ENCODE measurements around the gene CRTC1.

The CRTC1 gene

DNA sequence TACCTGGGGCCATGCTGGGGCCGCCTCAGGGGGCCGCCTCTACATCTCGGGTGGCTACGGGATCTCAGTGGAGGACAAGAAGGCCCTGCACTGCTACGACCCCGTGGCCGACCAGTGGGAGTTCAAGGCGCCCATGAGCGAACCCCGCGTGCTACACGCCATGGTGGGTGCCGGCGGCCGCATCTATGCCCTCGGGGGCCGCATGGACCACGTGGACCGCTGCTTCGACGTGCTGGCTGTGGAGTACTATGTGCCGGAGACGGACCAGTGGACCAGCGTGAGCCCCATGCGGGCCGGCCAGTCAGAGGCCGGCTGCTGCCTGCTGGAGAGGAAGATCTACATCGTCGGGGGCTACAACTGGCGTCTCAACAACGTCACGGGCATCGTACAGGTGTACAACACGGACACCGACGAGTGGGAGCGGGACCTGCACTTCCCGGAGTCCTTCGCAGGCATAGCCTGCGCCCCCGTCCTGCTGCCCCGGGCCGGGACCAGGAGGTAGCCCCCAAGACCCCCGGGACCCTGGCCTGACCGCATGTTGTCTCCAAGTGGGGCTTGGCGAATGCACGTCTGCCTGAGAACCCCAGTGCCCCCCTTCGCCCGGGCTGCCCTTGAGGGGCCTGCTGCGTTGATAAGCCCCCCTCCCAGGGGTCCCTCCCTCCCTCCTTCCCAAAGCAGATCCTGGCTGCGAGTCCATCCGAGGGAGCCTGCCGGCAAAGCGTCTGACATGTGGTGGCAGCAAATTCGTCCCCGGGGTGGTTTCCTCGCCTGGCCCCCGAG, 14.5 kb upstream of the CRTC1 start:
- TF ChIP-seq, protein P1, sequence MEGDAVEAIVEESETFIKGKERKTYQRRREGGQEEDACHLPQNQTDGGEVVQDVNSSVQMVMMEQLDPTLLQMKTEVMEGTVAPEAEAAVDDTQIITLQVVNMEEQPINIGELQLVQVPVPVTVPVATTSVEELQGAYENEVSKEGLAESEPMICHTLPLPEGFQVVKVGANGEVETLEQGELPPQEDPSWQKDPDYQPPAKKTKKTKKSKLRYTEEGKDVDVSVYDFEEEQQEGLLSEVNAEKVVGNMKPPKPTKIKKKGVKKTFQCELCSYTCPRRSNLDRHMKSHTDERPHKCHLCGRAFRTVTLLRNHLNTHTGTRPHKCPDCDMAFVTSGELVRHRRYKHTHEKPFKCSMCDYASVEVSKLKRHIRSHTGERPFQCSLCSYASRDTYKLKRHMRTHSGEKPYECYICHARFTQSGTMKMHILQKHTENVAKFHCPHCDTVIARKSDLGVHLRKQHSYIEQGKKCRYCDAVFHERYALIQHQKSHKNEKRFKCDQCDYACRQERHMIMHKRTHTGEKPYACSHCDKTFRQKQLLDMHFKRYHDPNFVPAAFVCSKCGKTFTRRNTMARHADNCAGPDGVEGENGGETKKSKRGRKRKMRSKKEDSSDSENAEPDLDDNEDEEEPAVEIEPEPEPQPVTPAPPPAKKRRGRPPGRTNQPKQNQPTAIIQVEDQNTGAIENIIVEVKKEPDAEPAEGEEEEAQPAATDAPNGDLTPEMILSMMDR (IDR thresholded peaks at IDR 0.05; ENCODE audit: low read depth, low read length, missing control alignments): no peak
- no peak overlapping the region for H3K4me3 ChIP-seq (replicated peaks; ENCODE audit: low read depth, low read length)

DNA sequence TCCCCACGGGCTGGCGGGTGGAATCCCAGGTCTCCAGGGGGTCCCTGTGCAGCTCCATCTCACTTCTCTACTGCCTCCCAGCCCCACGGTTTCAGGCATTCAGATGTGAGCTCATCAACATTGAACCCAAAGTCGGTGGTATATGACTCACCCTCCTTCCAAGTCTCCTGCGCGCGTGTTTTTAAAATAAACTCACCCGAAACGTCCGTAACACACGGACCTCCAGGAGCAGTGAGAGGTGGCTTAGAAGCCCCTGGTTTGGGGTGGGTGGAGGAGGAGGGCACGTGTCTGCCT, 14.0 kb upstream of the CRTC1 start:
- no peak for DNase-seq (ENCODE audit: extremely low read depth, low read depth)
- no peak overlapping the region for H3K4me3 ChIP-seq (replicated peaks; ENCODE audit: low read depth, low read length)
- TF ChIP-seq, protein P1 (IDR thresholded peaks at IDR 0.05; ENCODE audit: low read depth, low read length, missing control alignments): no peak

More for the DNA sequence above, 14.5 kb upstream of the CRTC1 start:
- DNase-seq (ENCODE audit: extremely low read depth, low read depth): no peak

DNA sequence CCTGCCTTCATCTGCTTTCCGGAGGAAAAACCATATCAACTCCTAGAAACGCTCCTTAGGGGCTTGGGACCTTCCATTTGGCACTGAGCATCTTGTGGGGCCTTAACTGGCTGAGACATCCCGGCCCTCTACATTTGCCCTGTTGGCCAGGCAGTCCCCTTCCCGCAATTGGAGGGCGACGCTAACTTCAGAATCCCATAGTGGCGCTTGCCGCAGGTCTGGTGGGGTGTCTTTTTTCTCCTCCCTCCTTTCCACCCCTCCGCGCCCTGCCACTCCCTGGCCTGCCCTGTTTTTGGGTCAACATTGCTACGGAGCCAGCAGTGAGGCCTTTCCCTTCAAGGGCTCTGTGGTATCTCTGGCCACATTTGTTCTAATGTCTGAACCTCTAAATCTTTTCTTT, 13.6 kb upstream of the CRTC1 start:
- no peak overlapping the region for H3K4me3 ChIP-seq (replicated peaks; ENCODE audit: low read depth, low read length)
- no peak for DNase-seq (ENCODE audit: extremely low read depth, low read depth)
- TF ChIP-seq, protein P1 (IDR thresholded peaks at IDR 0.05; ENCODE audit: low read depth, low read length, missing control alignments): no peak

DNA sequence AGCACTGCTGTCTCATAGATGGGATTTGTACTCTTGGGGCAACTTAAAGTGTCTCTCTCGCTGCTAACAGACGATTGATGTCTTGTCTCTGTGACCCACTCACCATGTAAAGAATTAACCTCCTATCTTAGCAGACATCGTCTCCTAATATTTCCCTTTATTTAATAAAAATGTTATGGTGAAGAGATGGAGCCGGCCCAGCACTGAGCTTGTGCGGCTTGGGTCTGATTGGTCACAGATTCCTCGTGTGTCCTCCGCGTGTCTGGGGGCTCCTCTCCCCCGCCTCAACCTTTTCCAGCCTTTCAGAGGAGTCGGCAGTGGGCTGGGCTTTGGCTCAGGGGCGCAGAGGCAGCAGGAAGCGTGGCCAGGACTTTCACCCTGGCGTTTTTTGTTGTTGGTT, 13.2 kb upstream of the CRTC1 start:
- TF ChIP-seq, protein P1 (IDR thresholded peaks at IDR 0.05; ENCODE audit: low read depth, low read length, missing control alignments): no peak
- DNase-seq (ENCODE audit: extremely low read depth, low read depth): no peak
- no peak overlapping the region for H3K4me3 ChIP-seq (replicated peaks; ENCODE audit: low read depth, low read length)

DNA sequence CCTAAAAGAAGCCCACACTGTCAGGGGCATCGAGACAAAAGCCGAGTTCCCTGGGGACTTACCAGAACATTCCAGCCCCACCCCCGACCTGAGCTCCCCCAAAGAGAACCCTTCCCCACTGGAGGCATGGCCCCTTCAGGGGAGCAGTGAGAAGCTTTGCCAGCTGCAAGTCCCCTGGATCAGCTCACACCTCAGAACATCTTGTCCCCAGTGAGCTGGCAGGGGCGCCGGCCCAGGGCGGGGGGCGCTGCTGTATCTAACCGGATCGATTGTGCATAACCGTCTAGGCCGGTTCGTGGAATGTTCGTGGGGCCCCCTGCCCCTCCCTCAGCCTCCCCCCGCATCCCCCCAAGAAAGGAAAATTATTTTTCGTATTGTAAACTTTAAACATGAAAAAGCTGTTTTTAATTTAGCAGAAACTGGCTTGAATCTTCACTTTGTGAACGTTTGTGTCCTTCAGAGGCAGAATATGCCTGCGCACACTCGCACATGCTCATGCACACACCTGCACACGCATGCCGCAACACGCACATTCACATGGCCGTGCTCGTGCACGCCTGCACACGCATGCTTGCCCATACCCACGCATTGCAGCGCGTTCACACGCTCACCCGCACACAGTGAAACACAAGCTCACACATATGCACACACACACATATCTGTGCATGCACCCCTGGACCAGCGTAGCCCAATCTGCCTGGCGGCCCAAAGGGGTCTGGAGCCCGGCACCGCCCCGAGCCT, 12.0 kb upstream of the CRTC1 start:
- no peak overlapping the region for H3K4me3 ChIP-seq (replicated peaks; ENCODE audit: low read depth, low read length)
- TF ChIP-seq, protein P1 (IDR thresholded peaks at IDR 0.05; ENCODE audit: low read depth, low read length, missing control alignments): no peak
- no peak for DNase-seq (ENCODE audit: extremely low read depth, low read depth)

DNA sequence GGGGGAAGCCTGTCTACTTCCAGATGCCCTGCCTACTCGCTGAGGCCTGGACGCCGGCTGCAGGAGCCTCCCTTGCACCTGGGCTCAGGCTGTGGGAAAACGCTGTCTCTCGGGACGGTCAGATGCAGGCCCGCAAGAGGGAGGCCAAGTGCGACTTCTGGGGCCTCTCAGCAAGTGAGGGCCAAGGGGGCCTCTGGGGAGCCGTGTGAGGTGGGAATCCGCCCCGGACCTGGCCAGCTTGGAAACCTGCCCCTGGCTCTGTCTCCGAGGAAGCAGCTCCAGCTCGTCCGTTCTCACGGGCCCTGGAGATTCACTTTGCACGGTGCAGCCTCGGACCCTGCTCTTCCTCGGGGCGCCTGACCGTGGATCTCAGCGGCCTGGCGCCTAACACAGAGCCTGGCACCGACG, 11.4 kb upstream of the CRTC1 start:
- H3K4me3 ChIP-seq (replicated peaks; ENCODE audit: low read depth, low read length): no peak overlapping the region
- TF ChIP-seq, protein P1 (IDR thresholded peaks at IDR 0.05; ENCODE audit: low read depth, low read length, missing control alignments): no peak
- no peak for DNase-seq (ENCODE audit: extremely low read depth, low read depth)

Data from HFF-Myc (cell line).